ENCODE results near the gene GDF7.

GDF7 gene

DNA sequence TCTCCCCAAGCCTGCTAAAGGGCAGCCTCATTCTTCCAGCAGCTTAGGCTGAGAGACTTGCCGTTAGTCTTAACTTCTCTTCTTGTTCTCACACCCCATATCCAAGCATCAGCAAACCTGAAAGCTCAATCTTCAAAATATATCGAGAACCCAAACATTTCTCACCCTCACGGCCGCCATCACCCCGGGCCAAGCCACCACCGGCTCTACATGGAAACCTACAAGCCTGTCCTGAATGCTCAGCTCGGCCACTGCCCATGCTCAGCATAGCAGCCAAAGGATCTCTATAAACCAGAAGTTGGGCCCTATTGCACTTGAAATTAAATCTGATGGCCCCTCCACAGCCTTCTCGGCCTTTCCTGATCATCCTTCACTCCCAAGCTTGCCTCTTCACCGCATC is 18.1 kb upstream of the GDF7 start:
- peaks cover 4% of the 10 kb centered on the region for H4K20me1 ChIP-seq (ENCODE audit: insufficient read depth, low read length)
- H3K36me3 ChIP-seq (ENCODE audit: insufficient read depth, low read length), result peaks cover 10% of the 10 kb centered on the region
- H3K27me3 ChIP-seq (ENCODE audit: insufficient read depth, low read length, poor library complexity), result no peaks in the 10 kb centered on the region
- no peak overlapping the region for H3K4me3 ChIP-seq (ENCODE audit: low read depth in 1 of 2, low read length in 2 of 2)
- TF ChIP-seq, protein P1, sequence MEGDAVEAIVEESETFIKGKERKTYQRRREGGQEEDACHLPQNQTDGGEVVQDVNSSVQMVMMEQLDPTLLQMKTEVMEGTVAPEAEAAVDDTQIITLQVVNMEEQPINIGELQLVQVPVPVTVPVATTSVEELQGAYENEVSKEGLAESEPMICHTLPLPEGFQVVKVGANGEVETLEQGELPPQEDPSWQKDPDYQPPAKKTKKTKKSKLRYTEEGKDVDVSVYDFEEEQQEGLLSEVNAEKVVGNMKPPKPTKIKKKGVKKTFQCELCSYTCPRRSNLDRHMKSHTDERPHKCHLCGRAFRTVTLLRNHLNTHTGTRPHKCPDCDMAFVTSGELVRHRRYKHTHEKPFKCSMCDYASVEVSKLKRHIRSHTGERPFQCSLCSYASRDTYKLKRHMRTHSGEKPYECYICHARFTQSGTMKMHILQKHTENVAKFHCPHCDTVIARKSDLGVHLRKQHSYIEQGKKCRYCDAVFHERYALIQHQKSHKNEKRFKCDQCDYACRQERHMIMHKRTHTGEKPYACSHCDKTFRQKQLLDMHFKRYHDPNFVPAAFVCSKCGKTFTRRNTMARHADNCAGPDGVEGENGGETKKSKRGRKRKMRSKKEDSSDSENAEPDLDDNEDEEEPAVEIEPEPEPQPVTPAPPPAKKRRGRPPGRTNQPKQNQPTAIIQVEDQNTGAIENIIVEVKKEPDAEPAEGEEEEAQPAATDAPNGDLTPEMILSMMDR (IDR thresholded peaks at IDR 0.05; ENCODE audit: borderline replicate concordance, extremely low read depth, low read length, poor library complexity, severe bottlenecking), result no peak
- TF ChIP-seq EZH2 (IDR thresholded peaks at IDR 0.05; ENCODE audit: borderline replicate concordance, low read depth, low read length, severe bottlenecking), result no peak
- no peaks in the 10 kb centered on the region for H3K9me3 ChIP-seq (ENCODE audit: insufficient read depth, low read length, severe bottlenecking)
- DNase-seq, result no peak
- H3K4me2 ChIP-seq (ENCODE audit: insufficient read depth, low read length), result no peak overlapping the region
- no peak overlapping the region for H3K9ac ChIP-seq (ENCODE audit: low read depth, low read length)
- H3K4me1 ChIP-seq (ENCODE audit: insufficient read depth, low read length), result peaks cover 23% of the 10 kb centered on the region
- no peak overlapping the region for H2AFZ ChIP-seq (ENCODE audit: low read depth, low read length)
- peaks cover 5% of the 10 kb centered on the region; the same call in 1 of the 2 replicates for H3K79me2 ChIP-seq (ENCODE audit: insufficient read depth, low read length)
- no peak overlapping the region for H3K27ac ChIP-seq (ENCODE audit: low read length)
- no peak for ATAC-seq (ENCODE audit: insufficient read depth, low read depth)

DNA sequence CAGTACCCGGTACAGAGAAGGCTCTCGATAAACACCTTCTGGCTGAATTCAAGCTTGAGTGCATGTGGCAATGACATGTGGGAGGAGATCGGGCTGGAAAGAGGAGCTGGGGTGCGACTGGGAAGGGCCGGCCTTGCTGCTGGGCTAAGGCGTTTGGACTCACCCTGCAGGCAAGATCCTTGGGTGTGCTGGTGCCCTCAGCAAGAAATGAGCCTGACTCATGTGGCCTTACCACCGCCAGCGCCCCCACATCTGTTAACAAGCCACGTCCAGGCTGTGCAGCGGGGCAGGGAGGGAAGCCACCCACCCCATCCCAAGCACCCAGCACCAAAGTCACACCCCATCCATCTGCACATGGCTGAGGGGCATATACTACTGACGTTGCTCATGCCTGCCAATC is 17.4 kb upstream of the GDF7 start:
- H3K36me3 ChIP-seq (ENCODE audit: insufficient read depth, low read length), result peaks cover 3% of the 10 kb centered on the region
- peak overlapping the region in 1 of 2 experiments; percentile 89; a peak in 2 of 4 replicates for H3K4me3 ChIP-seq (ENCODE audit: low read depth in 1 of 2, low read length in 2 of 2)
- H3K27ac ChIP-seq (ENCODE audit: low read length), result no peak overlapping the region
- H4K20me1 ChIP-seq (ENCODE audit: insufficient read depth, low read length), result no peaks in the 10 kb centered on the region; the same call in none of the 2 replicates
- H3K9ac ChIP-seq (ENCODE audit: low read depth, low read length), result no peak overlapping the region
- no peak for ATAC-seq (ENCODE audit: insufficient read depth, low read depth)
- H3K4me1 ChIP-seq (ENCODE audit: insufficient read depth, low read length), result peaks cover 23% of the 10 kb centered on the region
- DNase-seq, result no peak
- H2AFZ ChIP-seq (ENCODE audit: low read depth, low read length), result no peak overlapping the region
- H3K4me2 ChIP-seq (ENCODE audit: insufficient read depth, low read length), result peak overlapping the region; percentile 99
- H3K27me3 ChIP-seq (ENCODE audit: insufficient read depth, low read length, poor library complexity), result no peaks in the 10 kb centered on the region
- TF ChIP-seq, protein P1 (IDR thresholded peaks at IDR 0.05; ENCODE audit: borderline replicate concordance, extremely low read depth, low read length, poor library complexity, severe bottlenecking), result no peak
- TF ChIP-seq EZH2 (IDR thresholded peaks at IDR 0.05; ENCODE audit: borderline replicate concordance, low read depth, low read length, severe bottlenecking), result no peak
- H3K79me2 ChIP-seq (ENCODE audit: insufficient read depth, low read length), result peaks cover 5% of the 10 kb centered on the region; the same call in 1 of the 2 replicates
- no peaks in the 10 kb centered on the region for H3K9me3 ChIP-seq (ENCODE audit: insufficient read depth, low read length, severe bottlenecking)

DNA sequence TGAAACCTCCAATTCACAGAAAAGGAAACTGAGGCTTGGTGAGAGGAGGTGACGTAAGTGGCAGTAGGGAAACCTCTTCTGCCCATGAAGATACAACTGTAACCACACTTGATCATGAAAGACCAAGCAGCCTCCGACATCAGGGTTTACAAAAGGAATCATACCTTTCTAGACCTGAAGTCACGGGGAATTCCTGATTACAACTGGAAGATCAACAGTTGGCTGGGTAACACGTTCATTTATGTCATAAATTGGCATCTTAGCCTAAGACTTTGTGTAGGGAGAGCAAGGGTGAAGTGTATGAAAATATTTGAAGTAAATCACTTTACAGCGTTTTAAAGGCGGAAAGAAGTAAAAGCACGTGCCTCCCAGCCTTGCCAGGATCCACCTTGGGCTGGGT is 17.0 kb upstream of the GDF7 start:
- H3K79me2 ChIP-seq (ENCODE audit: insufficient read depth, low read length), result peaks cover 5% of the 10 kb centered on the region; the same call in 1 of the 2 replicates
- H3K9me3 ChIP-seq (ENCODE audit: insufficient read depth, low read length, severe bottlenecking), result no peaks in the 10 kb centered on the region
- peaks cover 23% of the 10 kb centered on the region for H3K4me1 ChIP-seq (ENCODE audit: insufficient read depth, low read length)
- H2AFZ ChIP-seq (ENCODE audit: low read depth, low read length), result peak overlapping the region; percentile 96
- peak overlapping the region; percentile 86 for H3K9ac ChIP-seq (ENCODE audit: low read depth, low read length)
- no peaks in the 10 kb centered on the region for H3K27me3 ChIP-seq (ENCODE audit: insufficient read depth, low read length, poor library complexity)
- H3K4me3 ChIP-seq (ENCODE audit: low read depth in 1 of 2, low read length in 2 of 2), result peak overlapping the region; percentile 61 to 89; a peak in 3 of 4 replicates
- no peak overlapping the region; the same call in 1 of the 2 replicates for H3K27ac ChIP-seq (ENCODE audit: low read length)
- peak overlapping the region; percentile 99 for H3K4me2 ChIP-seq (ENCODE audit: insufficient read depth, low read length)
- H3K36me3 ChIP-seq (ENCODE audit: insufficient read depth, low read length), result peaks cover 3% of the 10 kb centered on the region; the same call in 1 of the 2 replicates
- DNase-seq, result no peak
- TF ChIP-seq EZH2 (IDR thresholded peaks at IDR 0.05; ENCODE audit: borderline replicate concordance, low read depth, low read length, severe bottlenecking), result no peak
- TF ChIP-seq, protein P1 (IDR thresholded peaks at IDR 0.05; ENCODE audit: borderline replicate concordance, extremely low read depth, low read length, poor library complexity, severe bottlenecking), result no peak
- H4K20me1 ChIP-seq (ENCODE audit: insufficient read depth, low read length), result no peaks in the 10 kb centered on the region; the same call in 1 of the 2 replicates
- ATAC-seq (ENCODE audit: insufficient read depth, low read depth), result no peak
